ENCODE results near the gene ACTL10. TPM values are rescaled to one million over a fixed set of nuclear protein-coding genes. Genes with fewer than 3 reads are reported as not detected.
A peak's percentile ranks its signal among the peaks of the same experiment; 100 is the strongest.

The ACTL10 gene
- total and polyA plus RNA-seq, 2 of the 13 experiments (the other 11 are each of a cell fraction or from before 2014, with no cell fraction given) = not detected

DNA sequence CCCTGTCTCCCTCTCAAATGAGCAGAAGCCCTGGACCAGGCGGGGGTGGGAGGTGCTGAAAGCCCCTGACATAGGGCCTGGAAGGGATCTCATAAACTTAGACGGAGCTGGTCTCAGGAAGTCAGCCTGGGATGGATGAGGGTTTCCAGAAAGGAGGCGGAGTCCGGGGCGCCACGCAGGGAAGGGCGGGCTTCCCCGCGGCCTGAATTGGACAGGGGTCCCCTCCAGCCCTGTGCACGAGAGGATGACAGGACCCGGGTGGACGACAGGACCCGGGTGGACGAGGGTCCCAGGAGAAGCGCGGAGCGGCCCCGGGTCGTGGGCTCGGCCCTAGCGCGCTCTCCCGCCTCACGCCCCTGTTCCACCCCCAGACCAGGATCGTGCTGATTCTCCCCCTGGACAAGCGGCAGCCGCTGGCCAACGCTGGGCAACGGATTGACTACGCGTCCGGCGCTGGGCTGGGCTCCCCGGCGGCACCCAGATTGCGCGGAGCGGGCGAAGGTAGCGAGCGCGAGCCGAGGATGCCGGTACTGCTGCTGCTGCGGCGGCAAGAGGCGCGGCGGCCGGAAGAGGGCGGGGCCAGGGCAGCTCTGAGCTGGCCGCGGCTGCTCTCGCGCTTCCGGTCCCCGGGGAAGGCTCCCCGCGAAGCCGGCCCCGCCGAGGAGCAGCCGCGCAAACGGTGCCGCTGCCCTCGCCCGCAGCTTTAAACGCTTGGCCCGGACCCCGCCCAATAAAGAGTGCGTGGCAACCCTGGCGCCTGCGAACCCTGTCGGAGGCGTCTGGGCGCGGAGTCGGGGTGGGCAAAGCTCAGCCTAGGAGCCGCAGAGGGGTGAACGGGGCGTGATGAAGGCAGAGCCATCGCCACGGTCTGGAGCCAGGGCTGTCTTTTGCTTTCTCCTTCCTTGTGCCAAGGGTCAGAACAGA is 3.3 kb upstream of the ACTL10 start (continued):
- TF ChIP-seq, protein P1, sequence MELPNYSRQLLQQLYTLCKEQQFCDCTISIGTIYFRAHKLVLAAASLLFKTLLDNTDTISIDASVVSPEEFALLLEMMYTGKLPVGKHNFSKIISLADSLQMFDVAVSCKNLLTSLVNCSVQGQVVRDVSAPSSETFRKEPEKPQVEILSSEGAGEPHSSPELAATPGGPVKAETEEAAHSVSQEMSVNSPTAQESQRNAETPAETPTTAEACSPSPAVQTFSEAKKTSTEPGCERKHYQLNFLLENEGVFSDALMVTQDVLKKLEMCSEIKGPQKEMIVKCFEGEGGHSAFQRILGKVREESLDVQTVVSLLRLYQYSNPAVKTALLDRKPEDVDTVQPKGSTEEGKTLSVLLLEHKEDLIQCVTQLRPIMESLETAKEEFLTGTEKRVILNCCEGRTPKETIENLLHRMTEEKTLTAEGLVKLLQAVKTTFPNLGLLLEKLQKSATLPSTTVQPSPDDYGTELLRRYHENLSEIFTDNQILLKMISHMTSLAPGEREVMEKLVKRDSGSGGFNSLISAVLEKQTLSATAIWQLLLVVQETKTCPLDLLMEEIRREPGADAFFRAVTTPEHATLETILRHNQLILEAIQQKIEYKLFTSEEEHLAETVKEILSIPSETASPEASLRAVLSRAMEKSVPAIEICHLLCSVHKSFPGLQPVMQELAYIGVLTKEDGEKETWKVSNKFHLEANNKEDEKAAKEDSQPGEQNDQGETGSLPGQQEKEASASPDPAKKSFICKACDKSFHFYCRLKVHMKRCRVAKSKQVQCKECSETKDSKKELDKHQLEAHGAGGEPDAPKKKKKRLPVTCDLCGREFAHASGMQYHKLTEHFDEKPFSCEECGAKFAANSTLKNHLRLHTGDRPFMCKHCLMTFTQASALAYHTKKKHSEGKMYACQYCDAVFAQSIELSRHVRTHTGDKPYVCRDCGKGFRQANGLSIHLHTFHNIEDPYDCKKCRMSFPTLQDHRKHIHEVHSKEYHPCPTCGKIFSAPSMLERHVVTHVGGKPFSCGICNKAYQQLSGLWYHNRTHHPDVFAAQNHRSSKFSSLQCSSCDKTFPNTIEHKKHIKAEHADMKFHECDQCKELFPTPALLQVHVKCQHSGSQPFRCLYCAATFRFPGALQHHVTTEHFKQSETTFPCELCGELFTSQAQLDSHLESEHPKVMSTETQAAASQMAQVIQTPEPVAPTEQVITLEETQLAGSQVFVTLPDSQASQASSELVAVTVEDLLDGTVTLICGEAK (IDR thresholded peaks at IDR 0.05) = no peak; the same call in 1 of the 2 replicates
- TF ChIP-seq, protein P1 (CRISPR knock-in tag; IDR thresholded peaks at IDR 0.05) = peak; percentile 62; the same call in 1 of the 2 replicates
- TF ChIP-seq KLF15 (CRISPR knock-in tag; IDR thresholded peaks at IDR 0.05; ENCODE audit: borderline replicate concordance) (peak; percentile 38; the same call in 1 of the 2 replicates), SOX13 (IDR thresholded peaks at IDR 0.05) (no peak), SOX13 (CRISPR knock-in tag; conservative IDR thresholded peaks at IDR 0.05 in 1 of 2, IDR thresholded peaks at IDR 0.05 in 1 of 2) (no peak), PITX1 (CRISPR knock-in tag; IDR thresholded peaks at IDR 0.05) (peak; percentile 69; the same call in 1 of the 2 replicates), KLF6 (CRISPR knock-in tag; IDR thresholded peaks at IDR 0.05) (peak; percentile 96), NBN (conservative IDR thresholded peaks at IDR 0.05) (no peak), TBP (CRISPR knock-in tag; IDR thresholded peaks at IDR 0.05) (no peak), SMAD3 (CRISPR knock-in tag; IDR thresholded peaks at IDR 0.05) (no peak)
- TF ChIP-seq, protein P2, sequence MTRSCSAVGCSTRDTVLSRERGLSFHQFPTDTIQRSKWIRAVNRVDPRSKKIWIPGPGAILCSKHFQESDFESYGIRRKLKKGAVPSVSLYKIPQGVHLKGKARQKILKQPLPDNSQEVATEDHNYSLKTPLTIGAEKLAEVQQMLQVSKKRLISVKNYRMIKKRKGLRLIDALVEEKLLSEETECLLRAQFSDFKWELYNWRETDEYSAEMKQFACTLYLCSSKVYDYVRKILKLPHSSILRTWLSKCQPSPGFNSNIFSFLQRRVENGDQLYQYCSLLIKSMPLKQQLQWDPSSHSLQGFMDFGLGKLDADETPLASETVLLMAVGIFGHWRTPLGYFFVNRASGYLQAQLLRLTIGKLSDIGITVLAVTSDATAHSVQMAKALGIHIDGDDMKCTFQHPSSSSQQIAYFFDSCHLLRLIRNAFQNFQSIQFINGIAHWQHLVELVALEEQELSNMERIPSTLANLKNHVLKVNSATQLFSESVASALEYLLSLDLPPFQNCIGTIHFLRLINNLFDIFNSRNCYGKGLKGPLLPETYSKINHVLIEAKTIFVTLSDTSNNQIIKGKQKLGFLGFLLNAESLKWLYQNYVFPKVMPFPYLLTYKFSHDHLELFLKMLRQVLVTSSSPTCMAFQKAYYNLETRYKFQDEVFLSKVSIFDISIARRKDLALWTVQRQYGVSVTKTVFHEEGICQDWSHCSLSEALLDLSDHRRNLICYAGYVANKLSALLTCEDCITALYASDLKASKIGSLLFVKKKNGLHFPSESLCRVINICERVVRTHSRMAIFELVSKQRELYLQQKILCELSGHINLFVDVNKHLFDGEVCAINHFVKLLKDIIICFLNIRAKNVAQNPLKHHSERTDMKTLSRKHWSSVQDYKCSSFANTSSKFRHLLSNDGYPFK (CRISPR knock-in tag; IDR thresholded peaks at IDR 0.05; ENCODE audit: borderline replicate concordance) = peak; percentile 49; the same call in 1 of the 2 replicates
- TF ChIP-seq, protein P3, sequence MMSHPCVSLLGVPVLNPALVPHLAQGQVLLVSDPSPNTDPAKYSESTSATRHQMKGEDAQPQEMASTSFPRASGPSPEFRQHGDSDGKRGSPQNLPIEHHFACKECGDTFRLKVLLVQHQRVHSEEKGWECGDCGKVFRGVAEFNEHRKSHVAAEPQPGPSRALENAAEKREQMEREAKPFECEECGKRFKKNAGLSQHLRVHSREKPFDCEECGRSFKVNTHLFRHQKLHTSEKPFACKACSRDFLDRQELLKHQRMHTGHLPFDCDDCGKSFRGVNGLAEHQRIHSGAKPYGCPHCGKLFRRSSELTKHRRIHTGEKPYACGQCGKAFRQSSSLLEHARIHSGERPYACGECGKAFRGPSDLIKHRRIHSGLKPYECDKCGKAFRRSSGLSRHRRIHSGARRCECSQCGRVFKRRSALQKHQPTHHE (CRISPR knock-in tag; IDR thresholded peaks at IDR 0.05; ENCODE audit: borderline replicate concordance) = peak; percentile 81; the same call in 1 of the 2 replicates
